ENCODE results near the gene GMDS.

The GMDS gene

DNA sequence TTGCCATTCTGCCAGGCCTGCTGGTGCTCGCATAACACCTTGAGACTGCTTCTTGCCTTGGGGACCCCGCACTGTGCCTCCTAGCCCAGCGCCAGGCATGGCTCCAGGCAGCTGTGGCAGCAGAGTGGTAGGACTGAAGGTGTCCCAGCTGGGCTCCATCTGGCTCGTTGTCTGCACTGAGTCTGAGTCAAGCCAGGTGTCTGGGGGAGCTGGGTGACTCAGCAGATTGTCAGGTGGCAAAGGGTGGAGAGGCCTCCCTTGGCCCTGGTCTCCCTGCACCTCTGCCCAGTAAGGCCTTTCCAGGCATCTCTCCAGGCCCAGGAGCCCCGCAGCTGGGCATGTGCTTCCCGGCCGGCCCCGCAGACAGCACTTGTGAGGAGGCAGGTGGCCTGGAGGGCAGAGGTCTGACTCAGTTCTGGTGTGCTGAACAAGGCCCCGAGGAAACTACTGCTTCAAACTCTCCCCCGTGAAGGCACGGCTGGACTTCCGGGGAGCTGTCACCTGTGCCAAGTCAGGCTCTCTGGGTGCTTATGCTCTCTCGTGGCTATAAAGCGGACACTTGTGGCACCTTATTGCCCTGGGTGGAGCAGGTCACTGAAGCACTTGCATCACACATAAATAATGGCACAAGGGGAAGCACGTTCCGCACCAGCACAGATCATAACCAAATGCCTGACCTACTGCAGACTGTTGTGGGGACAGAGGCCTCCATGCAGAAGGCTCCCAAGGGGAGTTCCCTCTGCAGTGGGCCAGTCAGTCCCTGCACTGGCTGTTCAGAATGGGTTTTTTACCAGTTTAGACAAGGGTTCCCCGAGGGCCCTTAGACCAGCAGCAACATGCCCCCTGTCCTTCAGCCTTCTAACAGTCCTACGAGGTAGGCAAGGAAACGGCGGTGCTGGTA lies 608.2 kb downstream of the GMDS start:
- TF ChIP-seq ZNF274 (IDR thresholded peaks at IDR 0.05; ENCODE audit: low read depth, low read length): no peak
- no peak overlapping the region for H3K4me3 ChIP-seq (ENCODE audit: low read length)

DNA sequence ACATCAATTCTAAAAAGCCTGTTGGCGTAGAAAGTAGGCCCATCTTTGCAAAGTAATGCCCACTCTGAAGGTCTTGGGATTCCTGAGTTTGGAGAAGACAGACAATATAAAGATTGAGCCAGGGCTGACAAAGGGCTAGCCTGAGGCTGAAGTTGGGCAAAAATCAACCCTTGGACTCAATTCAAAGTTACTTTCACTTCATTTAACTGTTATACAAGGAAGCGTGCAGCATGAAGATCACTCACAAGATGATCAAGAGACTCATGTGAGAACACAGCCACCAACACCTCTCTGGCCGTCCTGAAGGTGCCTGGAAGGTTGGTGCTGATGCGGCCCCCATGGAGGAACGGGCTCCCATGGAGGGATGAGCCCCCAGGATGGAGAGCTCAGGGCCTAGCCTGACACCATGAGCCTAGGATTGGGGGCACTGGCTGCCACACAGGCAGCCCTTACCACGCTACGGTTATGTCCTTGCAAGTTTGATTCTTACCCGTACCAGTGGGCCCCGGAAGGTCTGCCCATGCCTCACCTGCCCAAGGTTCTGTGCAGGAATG lies 609.1 kb downstream of the GMDS start:
- TF ChIP-seq ZNF274 (IDR thresholded peaks at IDR 0.05; ENCODE audit: low read depth, low read length): no peak
- no peak overlapping the region for H3K4me3 ChIP-seq (ENCODE audit: low read length)

DNA sequence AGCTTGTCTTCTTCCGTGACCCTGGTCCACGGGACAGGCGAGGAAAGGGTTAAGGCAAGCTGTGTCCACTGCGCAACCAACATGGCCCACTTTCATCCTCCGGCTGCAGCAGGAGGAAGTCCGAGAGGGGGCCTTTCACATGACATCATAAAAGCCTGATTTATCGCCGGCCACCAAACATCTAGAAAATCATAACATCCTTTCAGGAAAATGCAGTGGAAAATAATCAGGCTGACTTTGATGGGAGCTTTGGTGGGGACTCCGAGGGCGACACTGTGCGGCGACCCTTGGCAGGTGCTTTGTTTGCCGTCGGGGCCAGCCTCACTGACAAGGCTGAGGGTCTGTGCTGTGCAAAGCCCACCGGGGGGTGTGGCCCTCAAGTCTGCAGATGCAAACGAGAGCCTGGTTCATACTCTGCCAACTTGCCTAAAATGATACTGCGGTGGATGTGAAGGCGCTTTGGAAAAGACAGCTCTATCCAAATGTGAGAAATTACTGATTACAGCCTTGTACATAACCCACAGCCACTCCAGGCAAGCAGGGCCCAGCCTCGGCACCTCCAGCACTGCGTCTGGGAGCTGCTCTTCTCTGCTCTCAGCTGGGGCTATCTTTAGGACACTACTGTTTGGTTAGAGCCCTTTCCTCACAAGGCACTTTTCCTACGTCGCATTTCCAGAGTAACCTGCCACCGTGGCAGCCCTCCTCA lies 609.9 kb downstream of the GMDS start:
- no peak for TF ChIP-seq ZNF274 (IDR thresholded peaks at IDR 0.05; ENCODE audit: low read depth, low read length)
- H3K4me3 ChIP-seq (ENCODE audit: low read length): no peak overlapping the region

DNA sequence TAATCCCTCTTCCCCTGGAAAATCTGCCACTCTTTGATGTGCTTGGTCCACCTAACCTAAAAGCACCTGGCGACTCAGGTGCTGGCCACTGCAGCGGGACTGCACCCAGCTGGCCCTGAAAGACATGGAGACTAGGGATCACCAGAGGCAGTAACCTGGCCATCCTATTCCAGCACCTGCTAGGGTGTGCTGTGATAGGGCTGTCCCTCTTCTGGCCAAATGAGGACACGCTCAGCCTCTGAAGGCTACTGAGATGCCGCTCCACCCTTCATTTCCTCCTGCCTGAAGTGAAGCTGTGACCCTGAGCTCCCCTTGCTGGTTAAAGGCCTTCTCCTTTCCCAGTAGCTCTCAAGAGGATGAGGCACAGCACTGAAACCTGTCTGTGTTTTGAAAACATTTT lies 611.3 kb downstream of the GMDS start:
- no peak for TF ChIP-seq ZNF274 (IDR thresholded peaks at IDR 0.05; ENCODE audit: low read depth, low read length)
- no peak overlapping the region for H3K4me3 ChIP-seq (ENCODE audit: low read length)

DNA sequence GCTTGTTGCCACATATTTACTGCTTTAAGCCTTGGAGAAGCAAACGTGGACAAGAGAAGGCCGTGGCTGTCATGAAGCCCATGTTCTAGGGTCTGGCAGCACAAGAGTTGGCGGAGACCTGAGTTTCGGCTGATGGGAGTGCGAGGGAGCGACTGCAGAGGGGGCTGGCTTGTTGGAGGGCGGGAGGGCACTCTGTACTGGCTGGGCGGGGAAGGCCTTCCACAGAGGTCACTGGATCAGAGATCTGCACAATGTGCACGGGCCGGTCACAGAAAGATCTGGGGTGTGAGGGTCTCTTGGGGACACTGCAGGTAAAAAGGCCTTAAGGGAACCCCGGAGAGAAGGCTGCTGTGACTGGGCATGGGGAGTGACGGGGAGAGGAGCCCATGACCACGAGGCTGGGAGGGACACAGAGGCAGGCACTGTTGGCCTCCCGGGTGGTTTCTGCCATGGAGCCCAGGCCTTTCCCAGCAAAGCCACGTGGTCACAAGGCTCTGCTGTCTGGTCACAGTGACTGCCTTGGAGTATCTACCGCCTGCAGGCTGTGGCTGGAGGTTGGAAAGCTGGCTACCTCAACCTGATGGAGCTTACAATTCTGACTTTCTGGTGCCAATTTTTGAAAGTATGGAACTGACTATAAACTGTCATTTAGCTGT lies 611.9 kb downstream of the GMDS start:
- no peak overlapping the region for H3K4me3 ChIP-seq (ENCODE audit: low read length)
- no peak for TF ChIP-seq ZNF274 (IDR thresholded peaks at IDR 0.05; ENCODE audit: low read depth, low read length)

DNA sequence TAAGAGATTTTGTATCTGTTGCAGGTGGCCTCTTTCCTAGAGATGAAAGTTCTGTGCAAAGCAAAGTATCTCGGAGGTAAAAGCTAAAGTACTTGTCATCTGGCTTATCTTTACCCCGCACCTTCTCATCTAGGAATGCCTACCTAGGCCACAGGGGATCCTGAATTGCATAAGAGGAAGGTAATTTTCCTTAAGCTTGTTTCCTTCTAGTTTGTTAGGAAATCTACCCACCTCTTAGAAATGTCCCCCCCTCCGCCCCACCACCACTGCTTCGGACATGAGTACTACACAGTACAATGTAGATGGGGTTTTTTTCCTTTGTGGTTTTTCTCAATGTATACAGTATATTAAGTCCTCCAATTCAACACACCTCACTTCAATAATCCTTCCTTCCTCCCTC lies 614.2 kb downstream of the GMDS start:
- H3K4me3 ChIP-seq (ENCODE audit: low read length): no peak overlapping the region
- TF ChIP-seq ZNF274 (IDR thresholded peaks at IDR 0.05; ENCODE audit: low read depth, low read length): no peak

DNA sequence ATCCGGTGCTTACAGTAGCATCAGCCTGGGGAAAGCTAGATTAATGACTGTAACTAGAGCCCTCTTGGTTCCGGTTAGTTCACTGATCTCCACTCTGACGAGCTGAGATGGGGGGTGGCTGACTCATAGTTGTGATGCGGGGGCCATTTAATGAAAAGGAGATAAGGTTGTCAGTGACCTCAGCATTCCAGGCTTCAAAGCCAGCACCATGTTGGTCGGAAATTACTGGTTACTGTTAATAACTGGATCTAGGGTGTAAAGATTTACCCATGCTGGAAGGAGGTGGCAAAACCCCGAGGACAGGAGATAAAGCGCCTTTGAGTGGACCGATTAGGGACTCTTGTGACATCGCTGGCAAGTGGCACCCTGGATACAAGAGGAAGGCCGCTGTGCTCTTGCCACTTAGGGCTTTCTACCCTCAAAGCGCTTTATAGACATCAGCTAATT lies 614.6 kb downstream of the GMDS start:
- TF ChIP-seq ZNF274 (IDR thresholded peaks at IDR 0.05; ENCODE audit: low read depth, low read length): no peak
- H3K4me3 ChIP-seq (ENCODE audit: low read length): no peak overlapping the region

DNA sequence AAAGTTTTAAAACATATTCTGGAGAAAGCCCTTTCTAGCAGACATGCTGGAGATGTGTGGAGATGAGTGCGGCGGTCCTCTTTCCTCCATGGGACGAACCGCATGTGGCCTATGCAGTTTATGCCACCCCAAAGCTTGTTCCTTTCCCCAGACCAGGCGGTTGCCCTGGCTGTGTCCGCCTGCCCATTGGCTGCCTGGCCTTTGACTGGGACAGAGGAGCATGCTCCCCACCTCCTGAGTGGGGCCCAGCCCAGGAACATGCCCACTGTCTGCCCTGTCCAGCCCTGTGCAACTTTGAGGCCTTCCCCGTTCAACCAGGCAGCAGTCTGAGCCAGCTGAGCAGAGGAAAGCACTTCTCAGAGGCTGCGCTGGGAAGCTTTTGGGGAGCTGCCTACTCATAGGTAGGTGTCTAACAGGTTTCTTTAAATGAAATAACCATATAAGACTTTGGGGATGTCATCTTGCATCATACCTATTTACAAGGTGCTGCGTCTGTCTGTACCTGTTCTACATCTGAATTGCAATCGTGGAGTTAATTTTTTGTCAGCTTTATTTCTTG lies 615.1 kb downstream of the GMDS start:
- no peak for TF ChIP-seq ZNF274 (IDR thresholded peaks at IDR 0.05; ENCODE audit: low read depth, low read length)
- H3K4me3 ChIP-seq (ENCODE audit: low read length): no peak overlapping the region

DNA sequence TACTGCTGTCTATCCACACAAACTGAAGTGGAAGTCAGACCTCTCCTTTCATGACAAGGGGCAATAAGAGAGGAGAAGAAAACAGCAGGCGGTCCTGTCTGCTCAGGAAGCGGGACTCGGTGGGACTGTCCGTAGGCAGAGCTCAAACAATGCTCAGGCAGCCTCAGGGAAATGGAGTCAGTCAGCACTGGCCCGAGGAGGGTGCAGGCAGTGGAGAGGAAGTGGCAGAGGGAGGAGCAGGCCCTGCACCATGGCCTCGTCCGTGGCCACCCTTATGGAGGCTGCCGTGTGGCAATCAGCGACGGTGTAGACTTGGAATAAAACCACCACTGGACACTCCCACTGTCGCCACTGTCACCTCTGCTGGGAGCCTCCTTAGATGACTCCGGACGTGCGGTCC lies 616.1 kb downstream of the GMDS start:
- TF ChIP-seq ZNF274 (IDR thresholded peaks at IDR 0.05; ENCODE audit: low read depth, low read length): no peak
- no peak overlapping the region for H3K4me3 ChIP-seq (ENCODE audit: low read length)

DNA sequence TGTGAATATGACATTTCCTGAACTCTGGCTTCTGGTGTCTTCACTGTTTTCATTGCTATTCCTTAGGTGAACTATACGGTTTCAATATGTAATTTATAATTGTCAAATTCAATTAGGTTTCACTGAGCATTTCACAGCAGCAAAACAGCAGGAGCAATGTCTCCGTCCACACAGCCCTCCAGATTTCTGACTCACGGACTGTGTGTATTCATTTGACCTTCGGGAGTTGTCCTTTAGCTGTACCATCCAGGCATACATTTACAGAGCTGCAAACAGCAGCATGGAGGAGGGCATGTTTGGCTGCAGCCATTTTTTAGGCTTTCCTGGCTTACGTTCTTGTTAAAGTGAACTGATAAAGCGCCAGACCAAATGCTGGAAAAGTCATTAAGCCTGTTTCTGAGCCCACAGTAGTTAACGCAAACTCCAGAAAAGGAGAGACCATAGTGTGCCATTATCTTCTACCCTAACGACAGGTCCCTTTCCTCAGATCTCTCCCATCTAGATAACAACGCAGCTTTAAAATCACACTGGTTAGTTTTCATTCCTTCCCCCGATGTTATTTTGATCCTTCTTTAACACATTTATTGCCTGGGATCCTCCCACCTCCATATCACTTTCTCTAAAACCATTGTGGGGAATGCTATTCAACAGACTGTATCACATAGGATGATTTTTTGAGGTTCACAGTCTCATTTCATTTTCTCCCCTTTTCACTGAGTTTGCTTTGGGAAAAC lies 617.4 kb downstream of the GMDS start:
- no peak overlapping the region for H3K4me3 ChIP-seq (ENCODE audit: low read length)
- no peak for TF ChIP-seq ZNF274 (IDR thresholded peaks at IDR 0.05; ENCODE audit: low read depth, low read length)

DNA sequence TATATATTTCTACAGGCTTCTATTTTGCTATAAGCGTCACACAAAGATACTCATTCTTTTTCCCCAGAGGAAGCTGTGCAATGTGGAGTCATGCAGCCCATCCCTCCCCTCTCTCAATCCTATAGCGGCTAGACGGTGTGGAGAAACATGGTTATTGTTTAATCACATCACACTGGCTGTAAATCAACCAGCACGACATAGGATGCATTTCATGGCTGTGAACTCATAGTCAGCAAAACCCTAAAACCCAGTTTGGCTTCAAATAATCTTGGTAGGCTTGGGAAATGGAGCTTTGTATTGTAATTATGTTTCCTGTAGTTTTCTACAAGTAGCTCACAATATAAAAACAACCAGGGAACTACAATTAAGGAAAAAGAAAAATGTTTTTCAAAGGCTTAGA lies 618.9 kb downstream of the GMDS start:
- no peak overlapping the region for H3K4me3 ChIP-seq (ENCODE audit: low read length)
- TF ChIP-seq ZNF274 (IDR thresholded peaks at IDR 0.05; ENCODE audit: low read depth, low read length): no peak

DNA sequence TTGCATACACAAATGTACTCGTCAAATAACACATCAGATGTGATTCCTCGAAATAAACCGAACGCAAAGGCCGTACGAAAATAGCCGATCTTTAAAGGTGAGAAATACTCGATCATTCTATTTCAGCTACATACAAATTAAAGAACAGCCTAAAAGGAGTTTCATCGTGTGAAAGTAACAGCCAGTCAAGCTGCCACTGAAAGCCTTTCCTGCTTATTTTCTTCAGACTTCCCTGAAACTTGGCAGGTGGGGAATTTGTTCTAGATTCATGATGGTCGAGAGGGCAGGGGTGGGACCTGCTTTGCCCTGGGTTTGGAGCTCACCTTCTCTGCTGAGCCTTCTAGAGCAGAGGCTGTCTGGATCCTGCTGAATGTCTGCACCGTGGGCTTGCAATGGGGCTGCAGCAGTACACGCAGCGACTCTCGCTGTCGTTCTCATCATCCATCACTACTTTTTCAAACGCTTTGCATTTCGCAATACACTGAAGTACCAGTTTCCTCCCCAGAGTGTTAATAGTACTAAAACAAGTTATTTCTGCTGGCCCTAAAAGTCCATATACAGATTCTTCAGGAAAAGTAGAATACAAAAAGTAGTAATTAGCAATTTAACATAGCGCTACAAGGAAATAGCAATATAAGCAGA lies 619.5 kb downstream of the GMDS start:
- no peak overlapping the region for H3K4me3 ChIP-seq (ENCODE audit: low read length)
- TF ChIP-seq ZNF274 (IDR thresholded peaks at IDR 0.05; ENCODE audit: low read depth, low read length): no peak

All from GM08714 (cell line).